Posterior cingulate gyrus (tissue), 11 donors: ENCODE measurements around the gene MRPL33.

ENCODE experiments used
- DNase-seq, 10 donors: peaks; one replicate each; pipeline versions ENCODE4 v3.0.0 to v3.0.0-alpha.2; 2020 to 2021; ENCODE audit warnings: mixed read lengths in 3 of 10
- intact Hi-C: fragments of 100-400 bp; cut with DNase I; formaldehyde crosslinking; loops from one replicate; pipeline ENCODE4 v1.15.1; 2023

The MRPL33 gene

DNA sequence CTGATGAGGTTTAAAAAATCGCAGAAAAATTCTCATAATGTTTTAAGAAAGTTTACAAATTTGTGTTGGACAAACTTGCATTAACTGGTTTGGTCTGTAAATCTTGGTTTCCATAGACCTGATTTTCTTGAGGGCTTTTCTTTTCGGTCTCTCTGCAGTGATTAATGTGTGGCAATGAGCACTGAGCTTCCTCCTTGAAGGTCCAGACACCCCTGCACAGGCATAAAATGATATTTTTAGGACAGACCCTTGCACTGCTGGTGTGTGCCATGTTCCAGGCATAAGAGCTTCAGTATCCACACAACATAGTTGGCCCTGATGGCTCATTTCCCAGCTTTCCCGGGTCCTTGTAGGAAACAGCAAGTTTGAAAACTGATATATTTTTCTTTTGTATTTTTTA lies 33.7 kb downstream of the MRPL33 start:
- intact Hi-C loops: no loop called here
- no peak for DNase-seq

DNA sequence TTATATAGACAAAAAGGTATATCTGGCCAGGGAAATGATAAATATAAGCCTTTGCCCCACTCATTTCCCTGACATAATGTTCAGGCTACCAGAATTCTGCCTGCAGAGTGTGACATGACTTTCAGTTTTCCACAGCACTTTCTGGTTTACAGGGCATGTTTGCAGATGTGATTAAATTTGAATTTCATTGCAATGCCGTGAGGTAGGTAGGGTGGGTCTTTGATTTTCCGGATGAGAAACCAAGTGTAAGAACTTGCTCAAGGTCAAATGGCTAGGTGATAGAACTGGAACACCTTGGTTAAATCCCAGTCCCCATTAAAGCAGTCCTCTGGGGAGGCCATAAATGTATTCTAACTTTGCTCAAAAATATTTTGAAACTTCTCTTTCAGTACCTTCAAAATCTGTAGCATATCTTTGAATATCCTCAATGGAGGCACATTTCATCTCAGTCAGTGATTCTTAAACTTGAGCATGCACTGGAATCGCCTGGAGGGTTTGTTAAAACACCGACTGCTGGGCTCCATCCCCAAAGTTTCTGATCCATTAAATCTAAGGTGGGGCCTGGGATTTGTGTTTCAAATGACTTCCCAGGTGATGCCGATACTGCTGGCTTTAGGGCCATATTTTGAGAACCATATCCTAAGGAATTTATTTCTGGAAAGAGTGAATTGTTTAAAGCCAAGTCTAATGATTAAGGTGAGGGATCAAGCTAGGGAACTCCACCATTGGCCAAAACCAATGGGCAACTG lies 35.0 kb downstream of the MRPL33 start:
- intact Hi-C loops: no loop called here
- DNase-seq: no peak

DNA sequence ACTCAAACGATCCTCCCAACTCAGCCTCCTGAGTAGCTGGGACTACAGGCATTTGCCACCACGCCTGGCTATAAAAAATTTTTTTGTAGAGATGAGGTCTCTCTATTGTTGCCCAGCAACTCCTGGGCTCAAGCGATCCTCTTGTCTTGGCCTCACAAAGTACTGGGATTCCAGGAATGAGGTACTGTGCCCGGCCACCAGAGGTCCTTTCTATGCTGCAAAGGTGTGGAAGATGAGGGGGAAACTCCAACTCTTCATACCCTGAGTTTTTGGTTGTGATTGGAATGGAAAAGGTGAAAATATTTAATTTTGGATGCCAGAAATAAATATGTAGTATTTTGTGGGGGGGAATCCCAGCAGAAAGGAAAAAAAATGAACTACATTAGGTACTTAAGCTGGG lies 36.0 kb downstream of the MRPL33 start:
- intact Hi-C loops: no loop called here
- no peak for DNase-seq

GRCh38 chr2:27808418-27808817 lies 36.9 kb downstream of the MRPL33 start:
- no peak for DNase-seq
- intact Hi-C loops: no loop called here

DNA sequence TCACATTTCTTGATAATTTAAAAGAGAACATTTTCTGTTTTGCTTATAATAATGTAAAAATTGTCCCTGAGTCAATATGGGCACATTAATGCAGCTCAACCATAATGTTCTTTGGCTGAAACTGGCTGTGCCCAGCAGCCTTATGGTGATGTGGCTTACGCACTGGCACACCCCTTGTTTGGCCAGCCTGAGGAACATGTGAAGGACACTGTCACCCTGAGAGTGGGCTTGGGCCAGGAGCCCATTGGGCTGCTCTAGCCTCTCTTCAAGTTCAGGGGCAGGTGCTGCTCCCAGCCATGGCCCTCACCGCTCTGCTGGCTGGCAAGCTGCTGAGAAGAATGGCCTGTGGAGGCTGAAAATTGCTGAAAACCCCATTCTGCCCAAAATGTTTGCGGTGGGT lies 37.5 kb downstream of the MRPL33 start:
- intact Hi-C loops: no loop called here
- no peak for DNase-seq

- intact Hi-C loops: no loop called here
- no peak for DNase-seq
These were observed 38.3 kb downstream of the MRPL33 start for GRCh38 chr2:27809761-27810241.

DNA sequence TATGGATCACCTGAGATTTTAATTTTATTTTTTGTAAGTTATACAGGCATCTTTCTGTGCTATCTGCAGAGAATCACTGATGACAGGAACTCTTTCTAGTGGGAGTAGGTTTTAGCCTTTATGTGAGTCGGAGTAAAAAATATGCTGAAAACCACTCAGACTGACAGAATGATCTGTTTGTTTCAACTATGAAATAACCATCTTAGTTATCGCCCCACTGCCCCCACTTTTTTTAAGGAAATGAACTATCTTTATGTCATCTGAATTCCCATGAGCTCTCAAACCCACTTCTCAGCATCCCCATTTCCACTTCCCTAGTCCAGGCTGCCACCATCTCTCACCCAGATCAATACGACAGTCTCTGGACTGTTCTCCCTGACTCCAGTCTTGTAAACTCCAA lies 38.9 kb downstream of the MRPL33 start:
- no peak for DNase-seq
- intact Hi-C loops: no loop called here

DNA sequence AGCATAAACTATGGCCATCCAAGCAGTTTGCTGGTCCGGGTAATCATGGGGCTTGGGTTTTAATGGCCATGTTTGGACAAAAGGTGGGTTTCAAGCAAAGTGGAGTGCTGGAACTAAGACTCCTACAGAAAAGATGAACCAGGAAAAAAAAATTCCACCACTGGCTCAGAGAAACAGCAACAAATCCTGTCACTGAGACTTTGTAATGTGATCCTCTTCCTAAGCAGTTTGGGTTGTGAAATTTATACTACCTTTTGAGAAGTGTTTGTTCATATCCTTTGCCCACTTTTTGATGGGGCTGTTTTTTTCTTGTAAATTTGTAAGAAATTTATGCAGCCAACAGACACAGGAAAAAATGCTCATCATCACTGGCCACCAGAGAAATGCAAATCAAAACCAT lies 40.2 kb downstream of the MRPL33 start:
- intact Hi-C loops: no loop called here

GRCh38 chr2:27814758-27815157 lies 43.2 kb downstream of the MRPL33 start:
- no peak for DNase-seq
- intact Hi-C loops: no loop called here

More for the DNA sequence above, 40.2 kb downstream of the MRPL33 start:
- no peak for DNase-seq

- no peak for DNase-seq
- intact Hi-C loops: no loop called here
These were observed 44.4 kb downstream of the MRPL33 start for GRCh38 chr2:27815860-27816438.

DNA sequence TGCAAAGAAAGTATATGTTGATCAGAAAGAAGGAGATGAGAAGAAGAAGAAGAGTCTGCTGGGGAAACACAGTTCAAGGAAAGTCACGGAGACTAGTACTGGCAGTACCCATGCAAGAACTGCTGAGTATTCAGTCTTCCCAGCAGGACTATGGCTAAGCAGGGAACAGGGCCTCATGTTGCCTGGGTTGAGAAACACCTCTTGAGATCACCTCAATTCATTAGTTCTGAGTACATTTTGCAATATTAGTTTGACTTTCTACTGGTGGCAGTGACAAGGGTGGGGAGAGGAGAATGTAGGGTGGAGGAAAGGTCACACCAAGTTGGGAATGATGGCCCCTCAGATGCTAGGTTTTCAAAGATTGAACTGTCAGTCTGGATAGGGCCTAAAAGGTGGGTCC lies 50.5 kb downstream of the MRPL33 start:
- DNase-seq: no peak
- intact Hi-C loops: no loop called here

- no peak for DNase-seq
- intact Hi-C loops: no loop called here
These were observed 51.6 kb downstream of the MRPL33 start for GRCh38 chr2:27823135-27823534.

- intact Hi-C loops: no loop called here
- no peak for DNase-seq
These were observed 52.0 kb downstream of the MRPL33 start for GRCh38 chr2:27823569-27823968.

- no peak for DNase-seq
- intact Hi-C loops: no loop called here
These were observed 52.9 kb downstream of the MRPL33 start for GRCh38 chr2:27824401-27824800.

- DNase-seq: no peak
- intact Hi-C loops: no loop called here
These were observed 56.8 kb downstream of the MRPL33 start for GRCh38 chr2:27828305-27828704.
